GM12878 (cell line): ENCODE data around the gene RPL5. TPM values are rescaled to one million over a fixed set of nuclear protein-coding genes. Genes with fewer than 3 reads are reported as not detected.

Experiments used
- ATAC-seq: fragments of 200-7000 bp; cut with Tn5 transposase; 3 replicates; pipeline ENCODE4 v1.9.1; 2020; ENCODE audit warnings: mild to moderate bottlenecking, moderate library complexity
- BruUV-seq: library from RNA; stranded (reverse); fragments of 400-500 nt; replicated peaks from 2 replicates; lab custom pipeline; 2021; lab: Mats Ljungman, UMichigan
- CTCF ChIA-PET: fragments of 300-600 bp; sonication (Branson Sonifier 250); formaldehyde crosslinking; extraction: SDS; loops from one replicate; lab custom pipeline; 2021; ENCODE audit warnings: inconsistent platforms; lab: Yijun Ruan, JAX
- POLR2A ChIA-PET: fragments of 350-600 bp; formaldehyde crosslinking; extraction: SDS; loops from one replicate; lab custom pipeline; 2021; ENCODE audit warnings: inconsistent platforms; lab: Charles Lee
- RAD21 ChIA-PET: fragments of 300-600 bp; sonication (Branson Sonifier 250); formaldehyde crosslinking; loops from one replicate; lab custom pipeline; 2023; ENCODE audit warnings: antibody characterized with exemption; ENCODE audit not compliant: unreplicated experiment; lab: Charles Lee
- SMC1A ChIA-PET: fragments of 300-600 bp; sonication (Branson Sonifier 250); formaldehyde crosslinking; loops from one replicate; lab custom pipeline; 2023; ENCODE audit not compliant: unreplicated experiment, uncharacterized antibody; lab: Charles Lee
- DNase-seq: peaks from one replicate; pipeline ENCODE4 v3.0.0-alpha.2; 2011; ENCODE audit warnings: low read depth, low spot score
- FAIRE-seq: peaks from 3 replicates; lab custom pipeline; 2011; peaks lifted over from hg19 to GRCh38; lab: Jason Lieb, UNC
- H2AFZ ChIP-seq: 2 replicates; pipeline ENCODE4 v1.6.0; 2011; ENCODE audit warnings: low read depth, low read length, control low read depth; ENCODE audit not compliant: control insufficient read depth
- H3K27ac ChIP-seq: 2 replicates; pipeline ENCODE4 v1.5.1; 2011; ENCODE audit warnings: control low read depth; ENCODE audit not compliant: control insufficient read depth, insufficient read depth
- H3K27me3 ChIP-seq, 2 experiments: replicated peaks in 1 of 2; 2 replicates each; pipeline versions ENCODE4 v1.6.0 to v1.6.1; 2011; ENCODE audit warnings: low read length in 1 of 2; ENCODE audit not compliant: control insufficient read depth in 2 of 2, insufficient read depth in 2 of 2
- H3K36me3 ChIP-seq, 2 experiments: 2 replicates each; pipeline ENCODE4 v1.5.1; 2011; ENCODE audit warnings: low read length in 1 of 2; ENCODE audit not compliant: control insufficient read depth in 2 of 2, insufficient read depth in 2 of 2
- H3K4me1 ChIP-seq: 2 replicates; pipeline ENCODE4 v1.6.1; 2011; ENCODE audit warnings: mild to moderate bottlenecking, low read length, moderate library complexity, mixed read lengths; ENCODE audit not compliant: control insufficient read depth, insufficient read depth
- H3K4me2 ChIP-seq: 2 replicates; pipeline ENCODE4 v1.6.0; 2011; ENCODE audit warnings: control low read depth; ENCODE audit not compliant: control insufficient read depth, insufficient read depth
- H3K4me3 ChIP-seq: fragments of 200-600 bp; sonication (generic); 2 replicates; pipeline ENCODE4 v1.5.1; 2016
- H3K79me2 ChIP-seq: 2 replicates; pipeline ENCODE4 v1.6.0; 2011; ENCODE audit warnings: low read length; ENCODE audit not compliant: control insufficient read depth, insufficient read depth
- H3K9ac ChIP-seq: 2 replicates; pipeline ENCODE4 v1.8.0; 2011; ENCODE audit warnings: low read length, control low read depth, mixed read lengths; ENCODE audit not compliant: control insufficient read depth, insufficient read depth
- H3K9me3 ChIP-seq: replicated peaks from 3 replicates; pipeline ENCODE4 v1.5.1; 2011; ENCODE audit warnings: mild to moderate bottlenecking, low read length; ENCODE audit not compliant: control insufficient read depth, insufficient read depth
- H4K20me1 ChIP-seq: 2 replicates; pipeline ENCODE4 v1.6.0; 2011; ENCODE audit not compliant: control insufficient read depth, insufficient read depth
- BHLHE40 ChIP-seq, 2 experiments: fragments of 450-650 bp in 1 of 2; IDR thresholded peaks; 2 replicates each; pipeline ENCODE4 v1.6.1; 2011 to 2017; ENCODE audit warnings: low read depth in 2 of 2, borderline replicate concordance in 1 of 2, improper control_type of control experiment in 1 of 2, low read length in 1 of 2, mild to moderate bottlenecking in 1 of 2
- ETV6 ChIP-seq, 2 experiments: fragments of 450-650 bp in 1 of 2; IDR thresholded peaks in 1 of 2; conservative IDR thresholded peaks in 1 of 2; 2 replicates each; pipeline ENCODE4 v1.6.1; 2014; ENCODE audit warnings: antibody characterized with exemption in 1 of 2, borderline replicate concordance in 1 of 2, low read depth in 1 of 2, mild to moderate bottlenecking in 1 of 2, moderate library complexity in 1 of 2
- EZH2 ChIP-seq: IDR thresholded peaks from 2 replicates; pipeline ENCODE4 v1.6.1; 2012; ENCODE audit warnings: low read depth, mild to moderate bottlenecking, control low read depth, inconsistent platforms, low read length, borderline replicate concordance; ENCODE audit not compliant: control insufficient read depth
- FOXM1 ChIP-seq: IDR thresholded peaks from 2 replicates; pipeline ENCODE4 v1.6.1; 2012; ENCODE audit warnings: low read depth, mild to moderate bottlenecking, inconsistent platforms, low read length, moderate library complexity
- GABPA ChIP-seq: IDR thresholded peaks from 2 replicates; pipeline ENCODE4 v1.6.1; 2014; ENCODE audit warnings: antibody characterized with exemption, low read depth, mild to moderate bottlenecking, inconsistent platforms
- IRF4 ChIP-seq: IDR thresholded peaks from 2 replicates; pipeline ENCODE4 v1.6.1; 2011; ENCODE audit warnings: low read depth, low read length
- KLF5 ChIP-seq: fragments of 450-650 bp; IDR thresholded peaks from 2 replicates; pipeline ENCODE4 v1.6.1; 2014; ENCODE audit warnings: mild to moderate bottlenecking; ENCODE audit not compliant: partially characterized antibody
- LARP7 ChIP-seq: fragments of 450-650 bp; IDR thresholded peaks from 2 replicates; pipeline ENCODE4 v1.6.1; 2017; ENCODE audit warnings: mild to moderate bottlenecking
- MTA3 ChIP-seq: IDR thresholded peaks from 2 replicates; pipeline ENCODE4 v1.6.1; 2012; ENCODE audit warnings: low read length, inconsistent platforms, borderline replicate concordance
- MYB ChIP-seq: fragments of 150-350 bp; IDR thresholded peaks from 2 replicates; pipeline ENCODE4 v1.6.1; 2014; ENCODE audit warnings: mild to moderate bottlenecking, low read depth, low read length, borderline replicate concordance
- NKRF ChIP-seq: fragments of 450-650 bp; conservative IDR thresholded peaks from 2 replicates; pipeline ENCODE4 v1.6.1; 2017; ENCODE audit warnings: mild to moderate bottlenecking, moderate library complexity
- SP1 ChIP-seq: IDR thresholded peaks from one replicate; pipeline ENCODE4 v1.6.1; 2011; ENCODE audit warnings: low read depth, low read length
- STAT3 ChIP-seq: IDR thresholded peaks from 2 replicates; pipeline ENCODE4 v1.6.1; 2011; ENCODE audit warnings: low read depth, low read length, improper control_type of control experiment
- TARDBP ChIP-seq: IDR thresholded peaks from 2 replicates; pipeline ENCODE4 v1.6.1; 2016; ENCODE audit warnings: borderline replicate concordance
- YY1 ChIP-seq: IDR thresholded peaks from 2 replicates; pipeline ENCODE4 v1.6.1; 2011; ENCODE audit warnings: low read depth, mild to moderate bottlenecking, low read length
- ZNF24 ChIP-seq: fragments of 450-650 bp; IDR thresholded peaks from 2 replicates; pipeline ENCODE4 v1.6.1; 2017; ENCODE audit warnings: antibody characterized with exemption, mild to moderate bottlenecking
- ZNF384 ChIP-seq: IDR thresholded peaks from 2 replicates; pipeline ENCODE4 v1.6.1; 2012; ENCODE audit warnings: low read depth, mild to moderate bottlenecking, low read length, improper control_type of control experiment, borderline replicate concordance
- ZZZ3 ChIP-seq: IDR thresholded peaks from 2 replicates; pipeline ENCODE4 v1.6.1; 2011; ENCODE audit warnings: low read depth; ENCODE audit not compliant: control insufficient read depth, insufficient read length
- WGBS: methylation state at CpG from one replicate; pipeline ENCODE4 v1.1.6; 2016; ENCODE audit warnings: low lambda C conversion rate; ENCODE audit not compliant: insufficient replicate concordance, insufficient coverage; ENCODE audit errors: missing lambda C conversion rate; 5-methylcytosine and 5-hydroxymethylcytosine counted together
- in situ Hi-C: fragments of 300-500 bp; cut with MboI; formaldehyde crosslinking; loops from 9 replicates; pipeline ENCODE4 v1.14.3; 2018; ENCODE audit warnings: mixed read lengths
- intact Hi-C: fragments of 100-400 bp; cut with micrococcal nuclease; formaldehyde crosslinking; loops from one replicate; pipeline ENCODE4 v1.14.2; 2022; ENCODE audit not compliant: unreplicated experiment
- polyA plus RNA-seq, 11 experiments: library from polyadenylated mRNA; depleted of rRNA in 4 of 11; unstranded in 6 of 11; stranded (reverse) in 5 of 11; fragments of >200 nt; fragmentation: Nextera tagmentation in 4 of 11; fragmentation: Illumina TruSeq in 1 of 11; extraction: Ambion mirVana in 4 of 11; extraction: Trizol in 1 of 11; gene quantifications; 1 replicate in 1 of 11; 2 replicates in 10 of 11; pipeline versions ENCODE4 v1.2.1 to v1.2.3, GENCODE V29; 2011 to 2016; ENCODE audit warnings: inconsistent platforms in 2 of 11, missing spikeins in 2 of 11, low read depth in 1 of 11
- total RNA-seq, 4 experiments: library from RNA; depleted of rRNA in 3 of 4; stranded (reverse); fragments of >200 nt in 3 of 4; fragmentation: Illumina TruSeq in 1 of 4; extraction: Trizol in 1 of 4; gene quantifications; 2 replicates each; pipeline versions ENCODE4 v1.2.1 to v1.2.3, GENCODE V29; 2013 to 2021
- TF ChIP-seq, protein P1 (sequence below): fragments of 450-650 bp; IDR thresholded peaks from 2 replicates; pipeline ENCODE4 v1.6.1; 2016; ENCODE audit warnings: mild to moderate bottlenecking

Gene RPL5
- total and polyA plus RNA-seq, 10 of the 15 experiments (the other 5 are each of a cell fraction or from before 2014, with no cell fraction given), result 1,685 to 6,047 (median 2,601) TPM

- TF ChIP-seq MTA3 (no peak), ZNF24 (no peak), YY1 (no peak)
Observed at GRCh38 chr1:92851729-92852128, 19.9 kb downstream of the RPL5 start (continued).

GRCh38 chr1:92853299-92853698, 21.5 kb downstream of the RPL5 start:
- no peak overlapping the region for H3K9ac ChIP-seq
- WGBS, result 74% methylated on average over 2 of the region's 2 CpGs
- CTCF ChIA-PET, result interaction anchor here (0.8 to 7.7 kb wide), 5 partner anchors 14 to 141 kb away, joined by 3 to 165 read pairs (median 5); partner anchors contain the start of gene DIPK1A
- DNase-seq (no peak), FAIRE-seq (no peak), ATAC-seq (no peak)
- RAD21 ChIA-PET, result interaction anchor here (0.8 to 2.8 kb wide), 2 partner anchors 10 to 107 kb away, joined by 3 to 8 read pairs; partner anchors contain the start of gene DIPK1A
- in situ Hi-C loops (no loop called here), intact Hi-C loops (loop anchor here (2.0 kb wide), 1 partner anchor 20 kb away; the partner anchor contains the start of gene RPL5)
- no peak overlapping the region for H3K27ac ChIP-seq
- no peaks in the 10 kb centered on the region; the same call in 2 of the 3 replicates for H3K9me3 ChIP-seq
- H3K79me2 ChIP-seq, result no peaks in the 10 kb centered on the region
- no peaks in the 10 kb centered on the region for H3K27me3 ChIP-seq
- H4K20me1 ChIP-seq, result no peaks in the 10 kb centered on the region
- no peak overlapping the region for H2AFZ ChIP-seq
- peaks cover 0 to 2% of the 10 kb centered on the region in 2 experiments; a peak in 3 of 4 replicates for H3K36me3 ChIP-seq
- no peak overlapping the region for H3K4me3 ChIP-seq
- H3K4me1 ChIP-seq, result peaks cover 6% of the 10 kb centered on the region
- no peak overlapping the region for H3K4me2 ChIP-seq
- POLR2A ChIA-PET, result no interaction called here
- BruUV-seq, result no TSS peak
- SMC1A ChIA-PET, result interaction anchor here (0.7 to 7.5 kb wide), 6 partner anchors 10 to 160 kb away, joined by 3 to 179 read pairs (median 4); partner anchors contain the start of gene DIPK1A
- TF ChIP-seq NKRF, result no peak
- TF ChIP-seq LARP7, result no peak
- no peak for TF ChIP-seq YY1
- no peak for TF ChIP-seq IRF4
- TF ChIP-seq TARDBP, result no peak
- TF ChIP-seq MYB, result no peak
- no peak for TF ChIP-seq KLF5
- TF ChIP-seq EZH2, result no peak
- no peak for TF ChIP-seq SP1
- TF ChIP-seq ETV6 (conservative IDR thresholded peaks at IDR 0.05 in 1 of 2, IDR thresholded peaks at IDR 0.05 in 1 of 2; ENCODE audit: borderline replicate concordance in 1 of 2, low read depth in 1 of 2), result no peak
- TF ChIP-seq GABPA, result no peak
- no peak for TF ChIP-seq FOXM1
- TF ChIP-seq STAT3, result no peak
- no peak for TF ChIP-seq ZNF384
- TF ChIP-seq, protein P1, sequence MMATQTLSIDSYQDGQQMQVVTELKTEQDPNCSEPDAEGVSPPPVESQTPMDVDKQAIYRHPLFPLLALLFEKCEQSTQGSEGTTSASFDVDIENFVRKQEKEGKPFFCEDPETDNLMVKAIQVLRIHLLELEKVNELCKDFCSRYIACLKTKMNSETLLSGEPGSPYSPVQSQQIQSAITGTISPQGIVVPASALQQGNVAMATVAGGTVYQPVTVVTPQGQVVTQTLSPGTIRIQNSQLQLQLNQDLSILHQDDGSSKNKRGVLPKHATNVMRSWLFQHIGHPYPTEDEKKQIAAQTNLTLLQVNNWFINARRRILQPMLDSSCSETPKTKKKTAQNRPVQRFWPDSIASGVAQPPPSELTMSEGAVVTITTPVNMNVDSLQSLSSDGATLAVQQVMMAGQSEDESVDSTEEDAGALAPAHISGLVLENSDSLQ, result no peak
- TF ChIP-seq ZZZ3, result no peak
- TF ChIP-seq MTA3, result no peak
- TF ChIP-seq BHLHE40 (IDR thresholded peaks at IDR 0.05; ENCODE audit: borderline replicate concordance in 1 of 2, low read depth in 2 of 2, low read length in 1 of 2), result no peak
